ENCODE results near the gene CBR3.
"Not testable (repeated sequence)": the region's sequence is repeated elsewhere in the genome, so short reads cannot be mapped to it uniquely, and the experiment has no call there.

The CBR3 gene

GRCh38 chr21:36120304-36120888 lies 14.5 kb upstream of the CBR3 start:
- peak; percentile 66 for DNase-seq

GRCh38 chr21:36122977-36123376 lies 11.9 kb upstream of the CBR3 start:
- DNase-seq = no peak

- no peak for DNase-seq
These were observed 10.5 kb upstream of the CBR3 start for GRCh38 chr21:36124395-36124794.

GRCh38 chr21:36125512-36126207 lies 9.2 kb upstream of the CBR3 start:
- DNase-seq = peak; percentile 78

- no peak for DNase-seq
These were observed 8.7 kb upstream of the CBR3 start for GRCh38 chr21:36126208-36126565.

- no peak for DNase-seq
These were observed 8.2 kb upstream of the CBR3 start for GRCh38 chr21:36126621-36127110.

- no peak for DNase-seq
These were observed 7.5 kb upstream of the CBR3 start for GRCh38 chr21:36127250-36127904.

- no peak for DNase-seq
These were observed 6.9 kb upstream of the CBR3 start for GRCh38 chr21:36127977-36128376.

- DNase-seq = no peak
These were observed 5.7 kb upstream of the CBR3 start for GRCh38 chr21:36129219-36129618.

- not testable (repeated sequence) for DNase-seq
These were observed 4.5 kb upstream of the CBR3 start for GRCh38 chr21:36130414-36130762.

- DNase-seq = not testable (repeated sequence)
These were observed 4.0 kb upstream of the CBR3 start for GRCh38 chr21:36130839-36131238.

GRCh38 chr21:36132696-36133095 lies 2.2 kb upstream of the CBR3 start:
- DNase-seq = no peak

- peak; percentile 85 for DNase-seq
These were observed 668 bp downstream of the CBR3 start for GRCh38 chr21:36135391-36136102.

GRCh38 chr21:36139791-36140190 lies 4.9 kb downstream of the CBR3 start:
- DNase-seq = not testable (repeated sequence)

GRCh38 chr21:36141513-36141925 lies 6.6 kb downstream of the CBR3 start:
- peak; percentile 99 for DNase-seq

- not testable (repeated sequence) for DNase-seq
These were observed 9.4 kb downstream of the CBR3 start for GRCh38 chr21:36144233-36144632.

GRCh38 chr21:36145259-36145658 lies 10.4 kb downstream of the CBR3 start:
- DNase-seq = no peak

GRCh38 chr21:36147911-36148310 lies 13.0 kb downstream of the CBR3 start:
- DNase-seq = no peak

GRCh38 chr21:36148886-36149285 lies 14.0 kb downstream of the CBR3 start:
- DNase-seq = no peak

- peak; percentile 87 for DNase-seq
These were observed 15.2 kb downstream of the CBR3 start for GRCh38 chr21:36149788-36150711.

GRCh38 chr21:36155603-36156338 lies 20.9 kb downstream of the CBR3 start:
- peak; percentile 36 for DNase-seq

GRCh38 chr21:36156339-36156814 lies 21.5 kb downstream of the CBR3 start:
- peak; percentile 99 for DNase-seq

Data from RPMI8226 (cell line).